Stimulated activated CD8-positive, alpha-beta memory T cell treated with anti-CD3 and anti-CD28 coated beads, Interleukin-7, amount 100 ng/mL, for 4 hours (primary cell): ENCODE measurements around the gene TRH.
"Not testable (repeated sequence)": the region's sequence is repeated elsewhere in the genome, so short reads cannot be mapped to it uniquely, and the experiment has no call there.

ENCODE experiments used
- DNase-seq, 2 donors: peaks; one replicate each; pipeline ENCODE4 v3.0.0-alpha.2; 2020; ENCODE audit warnings: low read depth in 2 of 2

The TRH gene

GRCh38 chr3:130010556-130010955, 36.0 kb downstream of the TRH start:
- DNase-seq, result no peak

DNA sequence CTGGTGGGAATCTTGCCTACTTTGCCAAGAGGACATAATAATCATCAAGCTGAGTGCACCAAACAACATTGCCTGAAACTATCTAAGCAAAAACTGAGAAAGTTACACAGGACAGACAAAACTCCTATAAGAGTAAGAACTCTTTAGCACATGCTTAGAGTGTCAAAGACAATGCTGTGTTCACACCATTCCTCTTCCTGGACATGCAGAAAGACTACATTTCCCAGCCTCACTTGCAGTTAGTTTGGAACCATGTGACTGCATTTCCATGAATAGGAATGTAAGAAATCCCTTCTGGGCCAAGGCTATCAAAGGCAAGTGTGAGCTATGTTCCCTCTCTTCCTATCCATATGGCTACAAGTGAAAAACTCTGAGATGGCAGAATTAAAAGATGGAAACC, 37.6 kb downstream of the TRH start:
- not testable (repeated sequence) for DNase-seq

DNA sequence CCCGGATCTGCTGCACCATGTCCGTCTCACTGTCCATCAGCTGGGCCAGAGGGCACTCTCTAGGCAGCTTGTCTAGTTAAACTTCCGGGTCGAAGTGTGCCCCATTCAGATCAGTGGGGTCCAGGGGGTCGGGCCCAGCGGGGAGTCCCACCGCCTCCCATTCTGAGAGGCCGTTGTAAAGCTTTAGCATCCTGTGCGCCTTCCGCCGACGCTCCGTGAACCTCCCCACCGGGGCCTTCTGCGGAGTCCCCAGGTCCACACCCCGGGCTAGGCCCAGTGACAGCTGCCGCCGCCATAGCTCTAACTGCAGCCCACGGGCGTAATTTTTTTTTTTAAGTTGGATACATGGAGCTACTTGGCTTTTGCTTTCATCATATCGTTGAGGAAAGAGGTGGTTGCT, 38.7 kb downstream of the TRH start:
- DNase-seq, result not testable (repeated sequence)

DNA sequence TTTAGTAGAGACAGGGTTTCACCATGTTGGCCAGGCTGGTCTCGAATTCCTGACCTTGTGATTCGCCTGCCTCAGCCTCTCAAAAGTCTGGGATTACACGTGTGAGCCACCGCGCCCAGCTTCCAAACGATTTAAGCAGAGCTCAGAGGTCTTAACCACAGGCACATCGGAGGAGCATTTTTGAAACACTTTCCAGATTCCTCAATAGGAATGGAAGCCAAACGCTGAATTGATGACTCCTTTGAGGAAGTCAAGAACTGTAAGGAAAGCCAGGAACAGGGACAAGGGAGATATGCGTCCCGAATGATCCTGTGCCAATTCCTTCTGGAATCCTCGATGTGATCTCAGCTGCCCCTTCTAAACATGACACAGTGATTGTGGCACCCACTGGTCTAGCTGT, 40.0 kb downstream of the TRH start:
- DNase-seq, result no peak

DNA sequence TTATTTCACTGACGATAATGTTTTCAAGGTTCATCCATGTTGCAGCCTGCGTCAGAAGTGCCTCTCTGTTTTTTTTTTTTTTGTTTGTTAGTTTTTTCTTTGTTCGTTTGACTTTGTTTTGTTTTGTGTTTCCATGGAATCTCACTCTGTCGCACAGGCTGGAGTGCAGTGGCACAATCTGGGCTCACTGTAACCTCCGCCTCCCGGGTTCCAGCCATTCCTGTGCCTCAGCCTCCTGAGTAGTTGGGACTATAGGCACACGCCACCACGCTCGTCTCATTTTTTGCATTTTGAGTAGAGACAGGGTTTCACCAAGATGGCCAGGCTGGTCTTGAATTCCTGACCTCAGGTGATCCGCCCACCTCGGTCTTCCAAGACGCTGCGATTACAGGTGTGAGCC, 43.1 kb downstream of the TRH start:
- not testable (repeated sequence) for DNase-seq

- not testable (repeated sequence) for DNase-seq
Measured at GRCh38 chr3:130026146-130026829, 51.8 kb downstream of the TRH start.

DNA sequence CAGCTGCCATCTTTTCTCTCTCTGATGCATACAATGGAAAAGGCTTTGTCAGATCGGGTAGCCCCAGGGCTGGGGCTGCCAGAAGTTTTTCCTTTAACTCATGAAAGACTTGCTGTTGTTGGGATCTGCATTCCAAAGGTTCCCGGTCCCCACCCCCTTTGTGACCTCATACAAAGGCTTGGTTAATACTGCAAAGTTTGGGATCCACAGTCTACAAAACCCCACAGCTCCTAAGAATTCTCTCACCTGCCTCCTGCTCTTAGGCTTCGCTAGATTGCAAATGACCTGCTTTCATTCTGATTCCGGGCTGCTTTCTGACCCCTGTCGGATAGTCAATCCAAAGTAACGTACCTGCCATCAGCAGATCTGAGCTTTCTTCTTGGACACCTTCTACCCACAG, 52.9 kb downstream of the TRH start:
- DNase-seq, result not testable (repeated sequence)
